B cell (primary cell): ENCODE results near the gene GNAT3. TPM values are rescaled to one million over a fixed set of nuclear protein-coding genes. Genes with fewer than 3 reads are reported as not detected.

Source experiments
- ATAC-seq: fragments of 200-7000 bp; cut with Tn5 transposase; one replicate; pipeline ENCODE4 v1.10.0; 2021; ENCODE audit warnings: low read depth, mild to moderate bottlenecking, moderate number of reproducible peaks, moderate library complexity
- CTCF ChIA-PET: fragments of 350-600 bp; sonication (Branson Sonifier 250); formaldehyde crosslinking; loops from one replicate; lab custom pipeline; 2021; ENCODE audit warnings: antibody characterized with exemption, inconsistent platforms; lab: Charles Lee
- POLR2A ChIA-PET: fragments of 350-600 bp; sonication (Branson Sonifier 250); formaldehyde crosslinking; loops from one replicate; lab custom pipeline; 2021; ENCODE audit warnings: antibody characterized with exemption; lab: Charles Lee
- DNase-seq: peaks from one replicate; pipeline ENCODE4 v3.0.0; 2013
- H2AFZ ChIP-seq: 2 replicates; pipeline ENCODE4 v1.6.1; 2012; ENCODE audit warnings: mild to moderate bottlenecking, low read depth, low read length; ENCODE audit not compliant: insufficient read depth, poor library complexity, severe bottlenecking
- H3K27ac ChIP-seq, 2 donors: 1 replicate in 1 of 2; 2 replicates in 1 of 2; pipeline ENCODE4 v1.5.1; 2012 to 2013; ENCODE audit warnings: low read length in 2 of 2, mild to moderate bottlenecking in 2 of 2, moderate library complexity in 1 of 2
- H3K27me3 ChIP-seq, 4 experiments: fragments of 200-600 bp in 1 of 4; sonication (generic) in 1 of 4; replicated peaks in 1 of 4; 1 replicate in 2 of 4; 2 replicates in 2 of 4; pipeline versions ENCODE4 v1.6.1 to v1.7.0; 2013 to 2016; ENCODE audit warnings: low read length in 3 of 4, mild to moderate bottlenecking in 2 of 4, mixed read lengths in 1 of 4, moderate library complexity in 1 of 4; ENCODE audit not compliant: insufficient read depth in 4 of 4, control insufficient read depth in 3 of 4; ENCODE audit errors: control extremely low read depth in 1 of 4
- H3K36me3 ChIP-seq, 2 experiments: replicated peaks in 1 of 2; 1 replicate in 1 of 2; 2 replicates in 1 of 2; pipeline versions ENCODE4 v1.6.1 to v1.7.1; 2013; ENCODE audit warnings: low read length in 1 of 2; ENCODE audit not compliant: insufficient read depth in 2 of 2, control insufficient read depth in 1 of 2; ENCODE audit errors: control extremely low read depth in 1 of 2, extremely low read depth in 1 of 2
- H3K4me1 ChIP-seq, 2 donors: fragments of 200-600 bp in 1 of 2; sonication (generic) in 1 of 2; 1 replicate in 1 of 2; 2 replicates in 1 of 2; pipeline versions ENCODE4 v1.5.1 to v1.6.1; 2013 to 2017; ENCODE audit warnings: low read length in 2 of 2; ENCODE audit not compliant: control insufficient read depth in 2 of 2, insufficient read depth in 2 of 2
- H3K4me2 ChIP-seq: replicated peaks from 2 replicates; pipeline ENCODE3; 2012; ENCODE audit warnings: mild to moderate bottlenecking, low read depth, low read length; ENCODE audit not compliant: poor library complexity, severe bottlenecking
- H3K4me3 ChIP-seq, 5 experiments: fragments of 200-600 bp in 1 of 5; sonication (generic) in 1 of 5; 1 replicate in 3 of 5; 2 replicates in 2 of 5; pipeline versions ENCODE4 v1.5.1 to v1.7.0; 2011 to 2016; ENCODE audit warnings: low read length in 4 of 5, mild to moderate bottlenecking in 4 of 5, low read depth in 2 of 5, control low read depth in 1 of 5, moderate library complexity in 1 of 5; ENCODE audit not compliant: insufficient read depth in 1 of 5; ENCODE audit errors: control extremely low read depth in 1 of 5, extremely low read depth in 1 of 5
- H3K79me2 ChIP-seq: fragments of 200-600 bp; sonication (generic); one replicate; pipeline ENCODE4 v1.6.0; 2016; ENCODE audit warnings: low read length; ENCODE audit not compliant: control insufficient read depth, insufficient read depth
- H3K9ac ChIP-seq: fragments of 200-600 bp; sonication (generic); 2 replicates; pipeline ENCODE4 v1.6.1; 2017; ENCODE audit warnings: mild to moderate bottlenecking, low read length, moderate library complexity
- H3K9me3 ChIP-seq, 3 donors: one replicate each; pipeline versions ENCODE4 v1.6.1 to v1.7.1; 2013; ENCODE audit warnings: low read length in 2 of 3; ENCODE audit not compliant: control insufficient read depth in 2 of 3, insufficient read depth in 1 of 3; ENCODE audit errors: control extremely low read depth in 1 of 3
- H4K20me1 ChIP-seq: 2 replicates; pipeline ENCODE4 v1.6.0; 2012; ENCODE audit warnings: mild to moderate bottlenecking, low read length; ENCODE audit not compliant: insufficient read depth, control insufficient read depth, poor library complexity, severe bottlenecking
- H3K27ac Mint-ChIP-seq: one replicate; pipeline ENCODE4 v1.8.0; 2021; ENCODE audit warnings: mixed read lengths
- H3K27me3 Mint-ChIP-seq: one replicate; pipeline ENCODE4 v1.8.0; 2021; ENCODE audit warnings: mixed read lengths
- H3K4me1 Mint-ChIP-seq: one replicate; pipeline ENCODE4 v1.8.0; 2021; ENCODE audit warnings: mixed read lengths
- H3K4me3 Mint-ChIP-seq: one replicate; pipeline ENCODE4 v1.8.0; 2021; ENCODE audit warnings: mixed read lengths
- H3K9me3 Mint-ChIP-seq: one replicate; pipeline ENCODE4 v1.8.0; 2022; ENCODE audit warnings: mixed read lengths; ENCODE audit not compliant: insufficient read depth
- CTCF ChIP-seq: fragments of 200-600 bp; IDR thresholded peaks from one replicate; pipeline ENCODE4 v1.8.0; 2022; ENCODE audit warnings: antibody characterized with exemption, mild to moderate bottlenecking
- EZH2 ChIP-seq: IDR thresholded peaks from 2 replicates; pipeline ENCODE4 v1.6.1; 2012; ENCODE audit warnings: borderline replicate concordance, low read depth, mild to moderate bottlenecking, moderate library complexity, low read length; ENCODE audit not compliant: insufficient read depth, poor library complexity, severe bottlenecking
- WGBS: methylation state at CpG from one replicate; pipeline ENCODE4 v1.1.5; 2013; ENCODE audit warnings: missing lambda C conversion rate; ENCODE audit not compliant: insufficient coverage; 5-methylcytosine and 5-hydroxymethylcytosine counted together
- intact Hi-C: fragments of 100-400 bp; cut with micrococcal nuclease; formaldehyde crosslinking; loops from one replicate; pipeline ENCODE4 v1.10.0; 2022
- polyA plus RNA-seq: library from polyadenylated mRNA; depleted of rRNA; stranded (reverse); fragments of >200 nt; gene quantifications from 2 replicates; pipeline ENCODE4 v1.2.3, GENCODE V29; 2012
- total RNA-seq, 2 donors: library from RNA; stranded (reverse); fragments of 120-200 nt in 1 of 2; gene quantifications; 1 replicate in 1 of 2; 2 replicates in 1 of 2; pipeline versions ENCODE4 v1.2.3 to v1.2.4, GENCODE V29; 2013 to 2022

GNAT3 gene
- total and polyA plus RNA-seq, 2 donors (not counting 1 experiment from before 2014, with no cell fraction given): not detected

DNA sequence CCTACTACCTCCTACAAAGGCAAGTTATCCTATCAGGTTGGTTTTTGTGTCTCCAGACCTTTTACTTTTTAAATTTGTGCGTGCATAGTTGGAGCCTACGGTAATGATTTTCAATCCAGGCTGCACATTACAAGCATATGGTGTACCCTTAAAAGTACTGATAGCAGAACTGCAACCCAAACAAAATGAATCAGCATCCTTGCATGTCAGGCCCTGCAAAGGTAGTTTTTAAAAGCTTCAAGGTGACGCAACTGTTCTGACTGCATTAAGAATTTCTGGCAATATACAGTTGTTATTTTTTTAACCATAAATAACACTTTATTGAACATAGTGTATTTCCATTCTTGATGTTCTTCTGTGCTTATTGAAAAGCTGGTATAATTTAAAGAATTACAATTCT is 28.9 kb downstream of the GNAT3 start:
- Histone ChIP-seq H4K20me1 (no peaks in the 10 kb centered on the region), H3K36me3 (no peaks in the 10 kb centered on the region), H3K4me3 (no peak overlapping the region), H3K27ac (no peak overlapping the region), H3K9me3 (no peaks in the 10 kb centered on the region), H3K4me1 (no peaks in the 10 kb centered on the region), H3K4me2 (no peak overlapping the region), H3K27me3 (no peaks in the 10 kb centered on the region), H2AFZ (no peak overlapping the region), H3K79me2 (no peaks in the 10 kb centered on the region), H3K9ac (no peak overlapping the region)
- Mint-ChIP-seq H3K27ac (no peak overlapping the region), H3K9me3 (peaks cover 2% of the 10 kb centered on the region), H3K4me3 (no peak overlapping the region), H3K27me3 (no peaks in the 10 kb centered on the region), H3K4me1 (no peaks in the 10 kb centered on the region)
- no peak for ATAC-seq
- no peak for TF ChIP-seq EZH2
- TF ChIP-seq CTCF: no peak
- WGBS: 100% methylated on average over 2 of the region's 3 CpGs
- DNase-seq: no peak
- POLR2A ChIA-PET: no interaction called here
- CTCF ChIA-PET: no interaction called here
- intact Hi-C loops: no loop called here

DNA sequence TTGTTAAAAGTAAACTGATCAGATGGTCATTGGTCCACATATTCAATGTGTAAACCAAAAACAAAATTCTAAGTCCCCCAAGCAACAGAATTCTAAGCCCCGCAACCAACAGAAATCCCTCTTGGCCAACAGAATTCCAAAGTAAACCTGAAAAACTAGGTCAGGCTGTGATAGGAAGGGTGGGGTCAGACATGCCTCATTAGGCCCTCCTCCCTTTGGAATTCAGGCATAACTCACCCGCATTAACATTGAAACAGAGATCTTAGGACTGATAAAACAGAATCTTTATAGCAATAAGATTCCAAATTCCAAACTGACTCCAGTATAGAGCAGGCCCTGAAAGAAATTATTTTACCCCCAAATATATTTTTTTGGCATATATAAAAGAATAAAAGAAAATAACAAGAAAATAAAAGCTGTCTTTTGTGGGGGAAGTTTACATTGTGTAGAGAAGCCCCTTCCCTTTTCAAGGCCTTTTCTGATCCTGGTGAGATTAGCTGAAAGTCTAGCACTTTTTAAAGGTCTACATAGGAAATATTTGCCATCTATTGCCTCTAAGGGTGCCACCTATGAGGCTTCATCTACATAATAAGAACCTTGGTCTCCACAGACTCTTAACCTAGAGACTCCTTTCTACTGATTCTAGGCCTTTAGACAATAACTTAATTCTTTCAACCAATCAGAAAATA is 30.5 kb downstream of the GNAT3 start:
- H3K9me3 ChIP-seq: no peaks in the 10 kb centered on the region
- intact Hi-C loops: no loop called here
- H3K27ac ChIP-seq: no peak overlapping the region
- H3K9ac ChIP-seq: no peak overlapping the region
- no peak overlapping the region for H3K4me3 Mint-ChIP-seq
- H2AFZ ChIP-seq: no peak overlapping the region
- CTCF ChIA-PET: no interaction called here
- H3K27me3 ChIP-seq: no peaks in the 10 kb centered on the region
- H3K27ac Mint-ChIP-seq: no peak overlapping the region
- no peak for ATAC-seq
- H3K4me1 ChIP-seq: no peaks in the 10 kb centered on the region
- H3K4me1 Mint-ChIP-seq: no peaks in the 10 kb centered on the region
- no CpG with 5 or more reads among the region's 2 CpGs for WGBS
- TF ChIP-seq CTCF (no peak), EZH2 (no peak)
- POLR2A ChIA-PET: no interaction called here
- no peak for DNase-seq
- no peaks in the 10 kb centered on the region for H3K79me2 ChIP-seq
- no peaks in the 10 kb centered on the region for H3K36me3 ChIP-seq
- no peaks in the 10 kb centered on the region for H3K27me3 Mint-ChIP-seq
- no peak overlapping the region for H3K4me2 ChIP-seq
- H3K9me3 Mint-ChIP-seq: peaks cover 2% of the 10 kb centered on the region
- H3K4me3 ChIP-seq: no peak overlapping the region
- H4K20me1 ChIP-seq: no peaks in the 10 kb centered on the region
